ENCODE data around the gene FAM89B. TPM values are rescaled to one million over a fixed set of nuclear protein-coding genes. Genes with fewer than 3 reads are reported as not detected.

Gene FAM89B
- polyA plus RNA-seq, 3 donors, result 51.3 to 139 (median 70.8) TPM

DNA sequence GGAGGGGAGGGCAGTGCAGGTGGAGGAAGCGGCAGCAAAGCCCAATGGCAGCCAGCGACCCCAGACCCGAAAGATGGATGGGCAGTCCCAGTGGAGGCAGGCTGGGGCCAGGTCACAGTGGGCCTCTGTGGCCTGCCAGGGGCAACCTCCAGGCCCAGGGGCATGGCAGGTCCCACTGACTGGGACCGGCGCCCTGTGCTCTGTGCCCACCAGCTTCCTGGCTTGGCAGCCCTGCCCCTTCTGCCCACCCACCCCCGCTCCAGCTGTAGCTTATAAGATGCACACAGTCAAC lies 27.6 kb downstream of the FAM89B start:
- Mint-ChIP-seq H3K9me3 (no peaks in the 10 kb centered on the region), H3K36me3 (peaks cover 58 to 78% of the 10 kb centered on the region in 2 donors), H3K4me1 (peaks cover 12% of the 10 kb centered on the region), H3K4me3 (no peak overlapping the region), H3K27me3 (ENCODE audit: low read depth in 3 of 3) (no peaks in the 10 kb centered on the region), H3K27ac (no peak overlapping the region)
- peaks cover 62 to 77% of the 10 kb centered on the region in 2 donors for H3K36me3 ChIP-seq (replicated peaks in 1 of 2; ENCODE audit: control insufficient read depth in 1 of 2, insufficient read depth in 2 of 2, low read length in 2 of 2)
- peaks cover 5% of the 10 kb centered on the region for H3K79me2 ChIP-seq (ENCODE audit: insufficient read depth, low read length)
- H3K4me3 ChIP-seq (replicated peaks in 1 of 3; ENCODE audit: low read depth in 2 of 3, low read length in 3 of 3), result no peak overlapping the region
- no peaks in the 10 kb centered on the region for H3K9me3 ChIP-seq (replicated peaks in 1 of 2; ENCODE audit: control insufficient read depth in 1 of 2, insufficient read depth in 1 of 2, low read length in 2 of 2)
- H3K27ac ChIP-seq (ENCODE audit: low read depth in 1 of 2, low read length in 2 of 2), result no peak overlapping the region
- no peak overlapping the region for H3K9ac ChIP-seq (ENCODE audit: insufficient read depth, low read length, poor library complexity, severe bottlenecking)
- TF ChIP-seq, protein P1, sequence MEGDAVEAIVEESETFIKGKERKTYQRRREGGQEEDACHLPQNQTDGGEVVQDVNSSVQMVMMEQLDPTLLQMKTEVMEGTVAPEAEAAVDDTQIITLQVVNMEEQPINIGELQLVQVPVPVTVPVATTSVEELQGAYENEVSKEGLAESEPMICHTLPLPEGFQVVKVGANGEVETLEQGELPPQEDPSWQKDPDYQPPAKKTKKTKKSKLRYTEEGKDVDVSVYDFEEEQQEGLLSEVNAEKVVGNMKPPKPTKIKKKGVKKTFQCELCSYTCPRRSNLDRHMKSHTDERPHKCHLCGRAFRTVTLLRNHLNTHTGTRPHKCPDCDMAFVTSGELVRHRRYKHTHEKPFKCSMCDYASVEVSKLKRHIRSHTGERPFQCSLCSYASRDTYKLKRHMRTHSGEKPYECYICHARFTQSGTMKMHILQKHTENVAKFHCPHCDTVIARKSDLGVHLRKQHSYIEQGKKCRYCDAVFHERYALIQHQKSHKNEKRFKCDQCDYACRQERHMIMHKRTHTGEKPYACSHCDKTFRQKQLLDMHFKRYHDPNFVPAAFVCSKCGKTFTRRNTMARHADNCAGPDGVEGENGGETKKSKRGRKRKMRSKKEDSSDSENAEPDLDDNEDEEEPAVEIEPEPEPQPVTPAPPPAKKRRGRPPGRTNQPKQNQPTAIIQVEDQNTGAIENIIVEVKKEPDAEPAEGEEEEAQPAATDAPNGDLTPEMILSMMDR (IDR thresholded peaks at IDR 0.05), result no peak
- H3K27me3 ChIP-seq (ENCODE audit: control insufficient read depth in 2 of 2, insufficient read depth in 2 of 2, low read length in 2 of 2), result no peaks in the 10 kb centered on the region
- WGBS (ENCODE audit: insufficient coverage), result 100% methylated on average over 5 of the region's 6 CpGs
- intact Hi-C loops (cut with micrococcal nuclease), result no loop called here
- peaks cover 95% of the 10 kb centered on the region for H4K20me1 ChIP-seq (ENCODE audit: insufficient read depth, low read length)
- H2AFZ ChIP-seq (ENCODE audit: insufficient read depth, low read depth, low read length, poor library complexity, severe bottlenecking), result no peak overlapping the region
- DNase-seq, result no peak
- H3K4me2 ChIP-seq (replicated peaks; ENCODE audit: extremely low read depth, low read length, poor library complexity, severe bottlenecking), result no peak overlapping the region
- peaks cover 9 to 14% of the 10 kb centered on the region in 2 donors for H3K4me1 ChIP-seq (ENCODE audit: control insufficient read depth in 1 of 2, insufficient read depth in 2 of 2, low read length in 2 of 2)

DNA sequence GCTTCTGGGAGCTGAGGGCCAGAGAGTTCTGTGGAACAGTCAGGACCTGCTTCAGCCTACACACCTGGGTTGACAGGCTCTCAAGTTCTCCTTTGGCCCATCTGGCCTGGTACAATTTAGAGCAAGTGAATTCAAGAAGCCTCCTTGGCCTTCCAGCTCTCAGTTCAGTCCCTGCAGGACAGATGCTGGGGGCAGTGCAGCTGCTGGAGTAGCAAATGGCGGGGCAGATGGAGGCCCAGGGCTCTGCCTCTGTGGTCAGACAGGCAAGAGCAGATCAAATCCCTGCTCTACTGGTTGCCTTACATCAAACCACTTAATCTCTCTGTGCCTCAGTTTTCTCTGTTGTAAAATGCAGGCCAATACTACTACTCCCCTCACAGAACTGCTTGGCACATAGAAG lies 31.9 kb downstream of the FAM89B start:
- H3K27me3 Mint-ChIP-seq (ENCODE audit: low read depth in 3 of 3), result no peaks in the 10 kb centered on the region
- peaks cover 78 to 93% of the 10 kb centered on the region in 2 donors for H3K36me3 Mint-ChIP-seq
- H2AFZ ChIP-seq (ENCODE audit: insufficient read depth, low read depth, low read length, poor library complexity, severe bottlenecking), result no peak overlapping the region
- H3K27me3 ChIP-seq (ENCODE audit: control insufficient read depth in 2 of 2, insufficient read depth in 2 of 2, low read length in 2 of 2), result no peaks in the 10 kb centered on the region
- peaks cover 3% of the 10 kb centered on the region for H3K4me1 Mint-ChIP-seq
- H3K36me3 ChIP-seq (replicated peaks in 1 of 2; ENCODE audit: control insufficient read depth in 1 of 2, insufficient read depth in 2 of 2, low read length in 2 of 2), result peaks cover 84 to 100% of the 10 kb centered on the region in 2 donors
- H3K4me3 Mint-ChIP-seq, result no peak overlapping the region
- peak overlapping the region in 1 of 7 donors; percentile 41 for H3K27ac Mint-ChIP-seq
- peaks cover 37% of the 10 kb centered on the region for H3K79me2 ChIP-seq (ENCODE audit: insufficient read depth, low read length)
- intact Hi-C loops (cut with micrococcal nuclease), result no loop called here
- H3K4me1 ChIP-seq (ENCODE audit: control insufficient read depth in 1 of 2, insufficient read depth in 2 of 2, low read length in 2 of 2), result peaks cover 0 to 4% of the 10 kb centered on the region in 2 donors
- H3K4me2 ChIP-seq (replicated peaks; ENCODE audit: extremely low read depth, low read length, poor library complexity, severe bottlenecking), result no peak overlapping the region
- H3K4me3 ChIP-seq (replicated peaks in 1 of 3; ENCODE audit: low read depth in 2 of 3, low read length in 3 of 3), result no peak overlapping the region
- H3K9ac ChIP-seq (ENCODE audit: insufficient read depth, low read length, poor library complexity, severe bottlenecking), result no peak overlapping the region
- no peak overlapping the region for H3K27ac ChIP-seq (ENCODE audit: low read depth in 1 of 2, low read length in 2 of 2)
- 100% methylated on average over 1 of the region's 1 CpG for WGBS (ENCODE audit: insufficient coverage)
- no peak for DNase-seq
- TF ChIP-seq, protein P1 (IDR thresholded peaks at IDR 0.05), result no peak
- no peaks in the 10 kb centered on the region for H3K9me3 ChIP-seq (replicated peaks in 1 of 2; ENCODE audit: control insufficient read depth in 1 of 2, insufficient read depth in 1 of 2, low read length in 2 of 2)
- peaks cover 0 to 2% (median 0%) of the 10 kb centered on the region in 7 donors for H3K9me3 Mint-ChIP-seq
- H4K20me1 ChIP-seq (ENCODE audit: insufficient read depth, low read length), result peaks cover 97% of the 10 kb centered on the region
